ENCODE results near the gene SLIT2.

- no peak for TF ChIP-seq CTCF (IDR thresholded peaks at IDR 0.05; ENCODE audit: insufficient read depth, low read depth, low read length)
- TF ChIP-seq EZH2 (IDR thresholded peaks at IDR 0.05; ENCODE audit: insufficient read depth, low read length): no peak
Observed at GRCh38 chr4:20266215-20267082, 14.7 kb downstream of the SLIT2 start.
